ENCODE results near the gene CD300LD.

CD300LD gene

DNA sequence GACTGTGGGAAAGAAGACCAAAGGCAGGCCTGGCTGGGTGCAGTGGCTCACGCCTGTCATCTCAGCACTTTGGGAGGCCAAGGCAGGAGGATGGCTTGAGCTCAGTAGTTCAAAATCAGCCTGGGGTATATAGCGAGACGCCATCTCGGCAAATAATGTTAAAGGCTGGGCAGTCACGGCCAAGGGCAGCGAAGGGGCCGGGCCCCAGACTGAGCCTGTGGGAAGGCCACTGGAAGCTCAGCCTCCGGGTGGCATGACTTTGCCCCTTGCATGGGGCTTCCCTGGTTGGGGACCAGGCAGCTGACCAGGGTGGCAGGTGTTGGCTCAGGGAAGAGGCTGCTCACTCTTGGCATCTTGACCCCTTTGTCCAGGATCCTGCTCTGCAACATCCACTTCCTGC lies 14.0 kb upstream of the CD300LD start:
- H3K4me3 ChIP-seq (replicated peaks; ENCODE audit: low read depth, low read length), result no peak overlapping the region
- TF ChIP-seq, protein P1, sequence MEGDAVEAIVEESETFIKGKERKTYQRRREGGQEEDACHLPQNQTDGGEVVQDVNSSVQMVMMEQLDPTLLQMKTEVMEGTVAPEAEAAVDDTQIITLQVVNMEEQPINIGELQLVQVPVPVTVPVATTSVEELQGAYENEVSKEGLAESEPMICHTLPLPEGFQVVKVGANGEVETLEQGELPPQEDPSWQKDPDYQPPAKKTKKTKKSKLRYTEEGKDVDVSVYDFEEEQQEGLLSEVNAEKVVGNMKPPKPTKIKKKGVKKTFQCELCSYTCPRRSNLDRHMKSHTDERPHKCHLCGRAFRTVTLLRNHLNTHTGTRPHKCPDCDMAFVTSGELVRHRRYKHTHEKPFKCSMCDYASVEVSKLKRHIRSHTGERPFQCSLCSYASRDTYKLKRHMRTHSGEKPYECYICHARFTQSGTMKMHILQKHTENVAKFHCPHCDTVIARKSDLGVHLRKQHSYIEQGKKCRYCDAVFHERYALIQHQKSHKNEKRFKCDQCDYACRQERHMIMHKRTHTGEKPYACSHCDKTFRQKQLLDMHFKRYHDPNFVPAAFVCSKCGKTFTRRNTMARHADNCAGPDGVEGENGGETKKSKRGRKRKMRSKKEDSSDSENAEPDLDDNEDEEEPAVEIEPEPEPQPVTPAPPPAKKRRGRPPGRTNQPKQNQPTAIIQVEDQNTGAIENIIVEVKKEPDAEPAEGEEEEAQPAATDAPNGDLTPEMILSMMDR (IDR thresholded peaks at IDR 0.05; ENCODE audit: low read length, missing control alignments), result no peak
- no peak for DNase-seq (ENCODE audit: low read depth)

DNA sequence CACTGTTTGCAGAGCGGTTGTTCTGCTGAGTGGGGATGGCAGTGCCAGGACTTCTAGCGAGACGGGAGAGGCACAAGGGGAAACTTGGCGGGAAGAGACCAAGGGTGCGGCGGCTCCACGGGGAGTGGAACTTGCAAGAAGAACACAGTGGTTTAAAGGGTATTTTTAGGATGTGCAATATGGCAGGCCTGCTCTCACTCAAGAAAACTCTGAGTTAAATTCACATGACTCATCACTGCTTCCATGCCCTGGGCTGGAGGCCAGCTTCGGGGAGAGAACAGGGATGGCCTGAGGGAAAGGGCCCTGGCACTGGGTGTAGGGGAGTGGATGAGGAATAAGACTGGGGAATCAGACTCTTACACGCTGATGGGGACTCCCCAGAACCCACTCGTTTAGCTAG lies 13.3 kb upstream of the CD300LD start:
- TF ChIP-seq, protein P1 (IDR thresholded peaks at IDR 0.05; ENCODE audit: low read length, missing control alignments), result no peak
- DNase-seq (ENCODE audit: low read depth), result peak; percentile 69
- no peak overlapping the region for H3K4me3 ChIP-seq (replicated peaks; ENCODE audit: low read depth, low read length)

DNA sequence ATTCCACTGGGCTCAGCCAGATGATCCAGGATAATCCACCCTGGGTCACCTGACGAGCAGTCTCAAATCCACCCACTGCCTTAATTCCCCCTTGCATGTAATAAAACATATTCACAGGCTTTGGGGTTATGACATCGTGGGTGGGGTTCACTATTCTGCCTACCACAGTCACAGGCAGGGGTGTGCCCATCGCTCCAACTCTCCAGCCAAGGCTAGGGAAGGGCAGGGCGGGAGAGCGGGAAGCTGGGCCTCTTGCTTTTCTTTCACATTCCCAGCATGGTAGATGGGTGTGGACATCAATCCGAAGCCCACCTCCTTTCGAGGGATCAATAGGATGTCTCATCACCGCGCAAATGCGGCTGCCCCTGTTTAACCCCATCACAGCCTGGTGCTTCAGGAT lies 12.7 kb upstream of the CD300LD start:
- TF ChIP-seq, protein P1 (IDR thresholded peaks at IDR 0.05; ENCODE audit: low read length, missing control alignments), result no peak
- DNase-seq (ENCODE audit: low read depth), result no peak
- no peak overlapping the region for H3K4me3 ChIP-seq (replicated peaks; ENCODE audit: low read depth, low read length)

DNA sequence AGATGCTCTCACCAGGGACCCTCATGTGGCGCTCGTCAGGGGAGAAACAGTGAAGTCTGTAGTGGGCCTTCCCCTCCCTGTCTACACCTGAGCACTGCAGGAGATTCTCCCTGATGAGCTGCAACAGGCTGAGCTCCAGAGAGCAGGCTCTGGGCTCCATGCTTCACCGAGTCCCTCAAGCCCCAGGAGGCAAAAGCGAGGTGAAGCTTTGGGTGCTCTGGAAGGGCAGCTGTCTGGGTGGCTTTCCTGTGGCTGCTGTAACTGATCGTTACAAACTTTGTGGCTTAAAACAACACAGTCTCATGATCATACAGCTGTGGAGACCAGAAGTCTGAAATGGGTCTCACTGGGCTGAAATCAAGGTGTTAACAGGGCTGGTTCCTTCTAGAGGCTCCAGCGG lies 12.1 kb upstream of the CD300LD start:
- H3K4me3 ChIP-seq (replicated peaks; ENCODE audit: low read depth, low read length), result no peak overlapping the region
- no peak for DNase-seq (ENCODE audit: low read depth)
- TF ChIP-seq, protein P1 (IDR thresholded peaks at IDR 0.05; ENCODE audit: low read length, missing control alignments), result no peak

DNA sequence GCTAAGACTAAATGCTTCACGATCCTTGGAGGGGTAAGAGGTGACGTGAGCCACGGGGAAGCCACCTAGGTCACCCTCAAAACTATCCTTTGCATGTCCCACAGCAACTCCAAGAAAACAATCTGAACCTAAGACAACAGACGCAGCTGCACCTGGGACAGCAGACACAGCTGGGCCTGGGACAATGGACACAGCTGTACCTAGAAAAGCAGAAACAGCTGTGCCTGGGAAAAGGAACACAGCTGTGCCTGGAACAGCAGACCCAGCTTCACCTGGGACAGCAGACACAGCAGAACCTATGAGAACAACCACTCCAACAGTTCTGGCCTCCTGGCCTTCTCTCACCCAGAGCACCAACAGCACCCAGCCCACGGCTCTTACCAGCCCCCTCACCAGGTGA lies 11.7 kb upstream of the CD300LD start:
- DNase-seq (ENCODE audit: low read depth), result no peak
- TF ChIP-seq, protein P1 (IDR thresholded peaks at IDR 0.05; ENCODE audit: low read length, missing control alignments), result no peak
- no peak overlapping the region for H3K4me3 ChIP-seq (replicated peaks; ENCODE audit: low read depth, low read length)

DNA sequence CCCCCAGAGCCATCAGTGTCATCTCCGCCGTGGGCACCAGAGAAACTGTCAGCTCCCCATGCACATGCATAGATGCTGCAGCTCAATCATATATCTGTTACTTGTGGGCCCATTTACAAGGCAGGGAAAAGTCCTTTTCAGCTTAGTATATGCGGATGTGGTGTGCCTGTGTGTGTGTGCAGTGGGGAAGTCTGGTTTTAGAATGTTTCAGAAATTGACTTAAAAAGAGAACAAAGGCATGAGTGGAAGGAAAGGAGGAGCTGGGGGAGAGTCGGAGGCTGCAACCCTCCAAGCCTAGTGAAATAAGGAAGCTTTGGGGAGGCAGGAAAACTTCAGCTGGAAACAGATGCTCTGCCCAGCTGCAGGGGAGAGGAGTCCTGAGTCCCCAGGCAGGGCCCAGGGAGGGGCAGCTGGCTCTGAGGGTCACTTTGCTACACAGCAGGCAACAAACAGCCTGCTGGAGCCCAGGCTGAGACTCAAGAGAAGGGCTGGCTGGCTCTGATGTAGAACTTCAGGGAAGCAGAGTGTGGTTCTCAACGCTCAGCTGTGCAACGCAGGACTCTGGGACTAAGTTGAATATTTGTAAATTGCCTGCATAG lies 11.1 kb upstream of the CD300LD start:
- TF ChIP-seq, protein P1 (IDR thresholded peaks at IDR 0.05; ENCODE audit: low read length, missing control alignments), result no peak
- H3K4me3 ChIP-seq (replicated peaks; ENCODE audit: low read depth, low read length), result no peak overlapping the region
- DNase-seq (ENCODE audit: low read depth), result no peak

DNA sequence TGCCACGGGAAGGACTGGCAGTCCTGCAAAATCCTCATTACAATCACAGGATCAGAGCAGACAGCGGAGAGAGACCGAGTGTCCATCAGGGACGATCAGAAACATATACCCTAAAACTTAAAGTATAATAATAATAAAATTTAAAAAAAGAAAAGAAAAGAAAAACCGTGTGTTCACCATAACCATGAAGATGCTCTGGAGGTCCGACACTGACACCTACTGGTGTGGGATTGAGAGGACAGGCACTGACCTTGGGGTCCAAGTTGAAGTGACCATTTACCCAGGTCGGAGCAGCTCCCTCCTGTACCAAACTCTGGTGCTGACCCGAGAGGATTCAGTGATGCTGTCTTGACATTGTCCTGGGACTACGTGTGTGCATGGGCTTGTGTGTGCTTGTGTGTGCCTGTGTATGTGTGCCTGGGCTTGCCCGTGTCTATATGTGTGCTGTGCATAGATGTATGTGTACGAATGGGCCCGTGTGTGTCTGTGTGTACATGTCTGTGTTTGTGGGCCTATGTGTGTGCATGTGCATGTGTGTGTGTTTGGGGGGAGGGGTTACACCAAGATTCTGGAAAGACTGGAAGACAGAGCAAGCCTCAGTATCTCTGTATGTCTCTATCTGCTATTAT lies 10.0 kb upstream of the CD300LD start:
- TF ChIP-seq, protein P1 (IDR thresholded peaks at IDR 0.05; ENCODE audit: low read length, missing control alignments), result peak; percentile 67
- no peak overlapping the region for H3K4me3 ChIP-seq (replicated peaks; ENCODE audit: low read depth, low read length)
- DNase-seq (ENCODE audit: low read depth), result peak; percentile 49
